EL (cell line): ENCODE results near the gene NCKAP1.
A peak's percentile ranks its signal among the peaks of the same experiment; 100 is the strongest.

Experiments used
- DNase-seq: peaks from one replicate; pipeline ENCODE4 v3.0.0-alpha.2; 2016

Gene NCKAP1

DNA sequence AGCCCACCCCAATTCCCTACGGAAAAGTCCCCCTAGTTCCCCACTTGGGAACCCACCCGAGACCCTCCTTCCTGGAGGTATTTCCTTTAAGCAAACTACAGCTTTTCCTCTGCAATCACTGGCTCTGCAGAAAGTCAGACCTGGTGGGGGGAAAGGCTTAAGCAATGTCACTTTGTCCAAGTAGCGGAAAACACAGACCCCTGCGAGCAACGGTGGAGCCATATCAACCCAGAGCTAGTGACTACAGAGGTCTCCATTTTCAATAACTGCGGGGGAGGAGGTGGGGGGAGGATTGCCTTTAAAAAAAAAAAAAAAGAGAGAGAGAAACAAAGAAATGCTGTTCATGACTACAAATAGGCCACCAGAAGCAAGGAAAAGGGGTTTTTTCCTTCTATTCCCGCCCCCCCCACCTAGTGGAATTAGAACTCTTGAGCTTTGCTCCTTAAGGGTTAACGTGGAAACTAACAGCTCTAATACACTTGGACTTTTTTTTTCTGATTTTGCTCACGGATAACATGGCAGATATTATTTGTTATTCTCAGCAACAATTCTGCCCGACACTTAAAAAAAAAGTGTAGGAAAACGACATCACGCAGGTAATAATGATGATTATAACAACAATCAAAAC, 170.7 kb downstream of the NCKAP1 start:
- DNase-seq = no peak

DNA sequence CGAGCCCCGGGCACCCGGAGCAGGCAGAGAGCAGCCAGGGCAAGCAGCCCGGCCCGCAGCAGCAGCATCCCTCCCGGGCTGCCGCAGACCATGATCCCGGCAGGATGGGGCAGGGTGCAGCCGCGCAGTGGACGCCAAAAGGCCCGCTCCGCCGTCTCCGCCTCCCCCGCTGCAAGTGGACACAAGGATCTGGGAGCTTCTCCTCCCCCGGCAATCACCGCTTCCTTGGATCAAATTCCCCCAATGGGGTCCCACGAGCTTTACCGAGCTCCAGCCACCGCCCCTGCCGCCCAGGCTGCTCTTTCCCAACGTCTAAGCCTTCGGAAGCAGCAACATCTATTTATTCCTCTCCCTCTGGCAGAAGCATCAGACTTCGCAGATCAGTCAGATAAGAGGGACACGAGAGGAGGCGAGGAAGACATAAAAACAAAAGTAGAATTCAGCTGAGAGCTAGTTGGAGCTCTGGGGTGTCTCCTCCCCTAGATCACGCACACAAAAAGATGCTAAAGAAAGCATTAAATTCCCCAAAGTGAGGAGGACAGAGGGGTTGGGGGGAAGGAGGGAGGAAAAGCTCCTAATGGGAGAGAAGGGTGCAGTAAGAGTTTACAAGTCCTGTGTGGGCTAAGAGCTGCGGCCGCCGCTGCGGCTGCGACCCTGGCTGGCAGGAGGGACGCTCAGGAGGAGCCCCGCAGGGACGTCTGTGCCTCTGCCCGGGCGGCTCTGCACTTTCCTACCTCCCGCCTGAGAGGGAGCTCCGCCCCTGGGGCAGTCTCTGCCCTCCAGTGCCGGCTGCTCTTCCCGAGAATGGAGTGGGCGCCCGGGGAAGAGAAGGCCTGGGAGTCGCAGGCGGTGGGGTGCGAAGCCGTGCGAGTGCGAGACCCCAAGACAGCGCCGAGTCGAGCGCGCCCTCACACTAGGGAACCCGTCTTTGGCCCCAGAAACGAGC, 171.5 kb downstream of the NCKAP1 start, which contains the start of gene FRZB:
Gene FRZB (minus strand): TSS at position 177 of the 946 bp plus-strand sequence. CDS start 85 bp downstream, at position 92.
- peak; percentile 81 for DNase-seq

- DNase-seq = peak; percentile 33
These were observed 172.2 kb downstream of the NCKAP1 start for GRCh38 chr2:182866095-182866460.

- no peak for DNase-seq
These were observed 173.2 kb downstream of the NCKAP1 start for GRCh38 chr2:182864949-182865570.

DNA sequence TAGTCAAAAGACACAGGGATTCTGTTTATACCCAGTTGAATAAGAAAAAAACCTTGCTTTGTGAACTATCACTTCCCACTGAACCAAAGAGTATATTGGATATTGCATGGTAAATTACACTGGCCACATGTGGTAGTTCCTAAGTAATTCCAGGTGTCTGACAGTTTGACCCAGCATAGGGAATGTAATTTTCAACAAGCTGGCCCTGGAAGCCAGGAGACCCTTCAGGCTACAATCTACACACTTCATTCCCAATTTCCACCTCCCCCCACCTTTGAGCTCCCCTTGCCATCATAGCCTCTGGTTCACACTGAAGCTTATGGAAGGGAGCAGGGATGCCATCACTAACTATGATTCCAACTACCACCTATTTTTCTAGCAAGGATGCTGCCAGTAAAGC, 174.6 kb downstream of the NCKAP1 start:
- DNase-seq = no peak

DNA sequence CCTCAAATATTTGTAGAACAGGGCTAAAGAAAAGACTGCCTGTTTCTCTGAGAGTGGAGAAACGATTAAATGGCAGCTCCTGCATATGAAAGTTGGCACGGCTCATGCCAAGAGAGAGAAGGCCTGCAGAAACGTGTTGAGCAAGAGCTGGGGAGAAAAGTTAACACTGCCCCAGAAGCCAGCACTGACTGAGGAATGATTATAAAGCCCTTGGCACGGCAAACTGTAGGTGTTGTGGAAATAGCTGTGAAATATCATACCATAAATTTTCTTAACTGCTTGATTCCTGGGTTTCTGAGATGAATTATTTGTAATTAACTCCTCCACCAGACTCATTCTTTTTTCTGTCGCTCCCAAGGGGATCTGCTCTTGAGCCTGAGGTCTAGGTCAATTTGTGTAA, 176.2 kb downstream of the NCKAP1 start:
- DNase-seq = no peak

DNA sequence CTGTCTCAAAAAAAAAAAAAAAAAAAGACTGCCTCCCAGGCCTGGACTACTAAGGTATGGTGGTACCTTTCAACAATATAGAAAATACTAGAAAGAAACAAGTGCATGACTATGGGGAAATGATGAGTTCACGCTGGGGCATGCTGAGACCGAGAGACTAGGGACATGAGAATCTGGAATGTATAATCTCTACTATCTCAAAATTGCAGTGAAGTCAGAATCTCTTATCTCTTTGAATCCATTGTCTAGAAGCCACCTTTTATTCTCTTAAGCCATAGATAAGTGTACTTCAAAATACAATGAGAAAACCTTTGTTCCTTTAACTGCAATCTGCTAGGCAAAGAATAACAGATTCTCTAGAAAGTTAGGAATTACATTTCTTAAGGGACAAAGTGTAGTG, 177.4 kb downstream of the NCKAP1 start:
- DNase-seq = no peak
